ENCODE results near the gene SLC43A1. TPM values are rescaled to one million over a fixed set of nuclear protein-coding genes. Genes with fewer than 3 reads are reported as not detected.

The SLC43A1 gene
- total and polyA plus RNA-seq, 2 experiments from 2014 or later = 19.6 to 49.7 TPM

- TF ChIP-seq, protein P1, sequence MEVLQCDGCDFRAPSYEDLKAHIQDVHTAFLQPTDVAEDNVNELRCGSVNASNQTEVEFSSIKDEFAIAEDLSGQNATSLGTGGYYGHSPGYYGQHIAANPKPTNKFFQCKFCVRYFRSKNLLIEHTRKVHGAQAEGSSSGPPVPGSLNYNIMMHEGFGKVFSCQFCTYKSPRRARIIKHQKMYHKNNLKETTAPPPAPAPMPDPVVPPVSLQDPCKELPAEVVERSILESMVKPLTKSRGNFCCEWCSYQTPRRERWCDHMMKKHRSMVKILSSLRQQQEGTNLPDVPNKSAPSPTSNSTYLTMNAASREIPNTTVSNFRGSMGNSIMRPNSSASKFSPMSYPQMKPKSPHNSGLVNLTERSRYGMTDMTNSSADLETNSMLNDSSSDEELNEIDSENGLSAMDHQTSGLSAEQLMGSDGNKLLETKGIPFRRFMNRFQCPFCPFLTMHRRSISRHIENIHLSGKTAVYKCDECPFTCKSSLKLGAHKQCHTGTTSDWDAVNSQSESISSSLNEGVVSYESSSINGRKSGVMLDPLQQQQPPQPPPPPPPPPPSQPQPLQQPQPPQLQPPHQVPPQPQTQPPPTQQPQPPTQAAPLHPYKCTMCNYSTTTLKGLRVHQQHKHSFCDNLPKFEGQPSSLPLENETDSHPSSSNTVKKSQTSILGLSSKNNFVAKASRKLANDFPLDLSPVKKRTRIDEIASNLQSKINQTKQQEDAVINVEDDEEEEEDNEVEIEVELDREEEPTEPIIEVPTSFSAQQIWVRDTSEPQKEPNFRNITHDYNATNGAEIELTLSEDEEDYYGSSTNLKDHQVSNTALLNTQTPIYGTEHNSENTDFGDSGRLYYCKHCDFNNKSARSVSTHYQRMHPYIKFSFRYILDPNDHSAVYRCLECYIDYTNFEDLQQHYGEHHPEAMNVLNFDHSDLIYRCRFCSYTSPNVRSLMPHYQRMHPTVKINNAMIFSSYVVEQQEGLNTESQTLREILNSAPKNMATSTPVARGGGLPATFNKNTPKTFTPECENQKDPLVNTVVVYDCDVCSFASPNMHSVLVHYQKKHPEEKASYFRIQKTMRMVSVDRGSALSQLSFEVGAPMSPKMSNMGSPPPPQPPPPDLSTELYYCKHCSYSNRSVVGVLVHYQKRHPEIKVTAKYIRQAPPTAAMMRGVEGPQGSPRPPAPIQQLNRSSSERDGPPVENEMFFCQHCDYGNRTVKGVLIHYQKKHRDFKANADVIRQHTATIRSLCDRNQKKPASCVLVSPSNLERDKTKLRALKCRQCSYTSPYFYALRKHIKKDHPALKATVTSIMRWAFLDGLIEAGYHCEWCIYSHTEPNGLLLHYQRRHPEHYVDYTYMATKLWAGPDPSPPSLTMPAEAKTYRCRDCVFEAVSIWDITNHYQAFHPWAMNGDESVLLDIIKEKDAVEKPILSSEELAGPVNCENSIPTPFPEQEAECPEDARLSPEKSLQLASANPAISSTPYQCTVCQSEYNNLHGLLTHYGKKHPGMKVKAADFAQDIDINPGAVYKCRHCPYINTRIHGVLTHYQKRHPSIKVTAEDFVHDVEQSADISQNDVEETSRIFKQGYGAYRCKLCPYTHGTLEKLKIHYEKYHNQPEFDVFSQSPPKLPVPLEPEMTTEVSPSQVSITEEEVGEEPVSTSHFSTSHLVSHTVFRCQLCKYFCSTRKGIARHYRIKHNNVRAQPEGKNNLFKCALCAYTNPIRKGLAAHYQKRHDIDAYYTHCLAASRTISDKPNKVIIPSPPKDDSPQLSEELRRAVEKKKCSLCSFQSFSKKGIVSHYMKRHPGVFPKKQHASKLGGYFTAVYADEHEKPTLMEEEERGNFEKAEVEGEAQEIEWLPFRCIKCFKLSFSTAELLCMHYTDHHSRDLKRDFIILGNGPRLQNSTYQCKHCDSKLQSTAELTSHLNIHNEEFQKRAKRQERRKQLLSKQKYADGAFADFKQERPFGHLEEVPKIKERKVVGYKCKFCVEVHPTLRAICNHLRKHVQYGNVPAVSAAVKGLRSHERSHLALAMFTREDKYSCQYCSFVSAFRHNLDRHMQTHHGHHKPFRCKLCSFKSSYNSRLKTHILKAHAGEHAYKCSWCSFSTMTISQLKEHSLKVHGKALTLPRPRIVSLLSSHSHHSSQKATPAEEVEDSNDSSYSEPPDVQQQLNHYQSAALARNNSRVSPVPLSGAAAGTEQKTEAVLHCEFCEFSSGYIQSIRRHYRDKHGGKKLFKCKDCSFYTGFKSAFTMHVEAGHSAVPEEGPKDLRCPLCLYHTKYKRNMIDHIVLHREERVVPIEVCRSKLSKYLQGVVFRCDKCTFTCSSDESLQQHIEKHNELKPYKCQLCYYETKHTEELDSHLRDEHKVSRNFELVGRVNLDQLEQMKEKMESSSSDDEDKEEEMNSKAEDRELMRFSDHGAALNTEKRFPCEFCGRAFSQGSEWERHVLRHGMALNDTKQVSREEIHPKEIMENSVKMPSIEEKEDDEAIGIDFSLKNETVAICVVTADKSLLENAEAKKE (CRISPR knock-in tag; IDR thresholded peaks at IDR 0.05) = no peak
- TF ChIP-seq EZH2phosphoT487 (IDR thresholded peaks at IDR 0.05; ENCODE audit: unreplicated experiment) = no peak
- TF ChIP-seq REST (IDR thresholded peaks at IDR 0.05; ENCODE audit: unreplicated experiment) = no peak
- TF ChIP-seq POLR2AphosphoS5 (IDR thresholded peaks at IDR 0.05; ENCODE audit: low read depth) = no peak
- no peak for TF ChIP-seq ZNF114 (CRISPR knock-in tag; IDR thresholded peaks at IDR 0.05)
- no peak for TF ChIP-seq EZH2 (IDR thresholded peaks at IDR 0.05; ENCODE audit: low read depth, unreplicated experiment)
Measured at GRCh38 chr11:57462597-57462996, 52.9 kb downstream of the SLC43A1 start (continued).
